GM12873 (cell line): ENCODE measurements around the gene TMEM242.

Source experiments
- CTCF ChIP-seq: IDR thresholded peaks from 2 replicates; pipeline ENCODE4 v1.5.1; 2012; ENCODE audit warnings: low read depth, mild to moderate bottlenecking, moderate library complexity, low read length, control low read depth; ENCODE audit not compliant: insufficient read depth; ENCODE audit errors: missing control alignments

Gene TMEM242

GRCh38 chr6:157358287-157358686 lies 35.0 kb upstream of the TMEM242 start:
- no peak for TF ChIP-seq CTCF

GRCh38 chr6:157346373-157346772 lies 23.1 kb upstream of the TMEM242 start:
- no peak for TF ChIP-seq CTCF

- no peak for TF ChIP-seq CTCF
Observed at GRCh38 chr6:157343732-157344131, 20.4 kb upstream of the TMEM242 start.

- peak; percentile 8 for TF ChIP-seq CTCF
Observed at GRCh38 chr6:157339432-157339831, 16.1 kb upstream of the TMEM242 start.

- TF ChIP-seq CTCF = no peak
Observed at GRCh38 chr6:157337751-157338150, 14.4 kb upstream of the TMEM242 start.

- no peak for TF ChIP-seq CTCF
Observed at GRCh38 chr6:157335829-157336228, 12.5 kb upstream of the TMEM242 start.

DNA sequence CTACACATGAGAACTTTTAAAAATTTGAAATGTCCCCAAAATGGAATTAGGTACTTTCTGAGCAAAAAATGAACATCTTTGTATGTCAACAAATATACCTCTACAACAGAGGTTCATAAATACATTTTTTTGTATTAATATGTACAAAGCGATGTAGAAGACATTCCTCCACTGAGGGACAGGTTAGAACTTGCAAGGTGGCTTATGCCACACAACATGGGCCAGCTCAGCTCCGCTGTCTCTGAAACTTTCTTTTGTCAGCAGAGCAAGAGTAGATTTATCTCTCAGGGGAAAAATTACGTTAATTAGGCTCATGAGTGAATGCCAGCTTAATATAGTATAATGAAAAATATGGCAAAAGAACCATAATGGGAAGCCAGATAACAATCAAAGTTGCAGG lies 10.6 kb upstream of the TMEM242 start:
- no peak for TF ChIP-seq CTCF
